Thoracic aorta (tissue), 2 donors: Measurements from ENCODE around the gene OR8A1. TPM values are rescaled to one million over a fixed set of nuclear protein-coding genes. Genes with fewer than 3 reads are reported as not detected.

Experiments used
- ATAC-seq: fragments of 150-250 bp; one replicate; pipeline ENCODE4 v1.8.0; 2017; ENCODE audit warnings: low read depth; ENCODE audit not compliant: insufficient number of reproducible peaks, low FRiP score
- DNase-seq: peaks from one replicate; pipeline ENCODE4 v3.0.0-alpha.2; 2020; ENCODE audit warnings: low spot score
- H3K27ac ChIP-seq, 2 donors: fragments of 200-600 bp; sonication (generic); 1 replicate in 1 of 2; 2 replicates in 1 of 2; pipeline ENCODE4 v1.5.1; 2016; ENCODE audit warnings: mild to moderate bottlenecking in 2 of 2, moderate library complexity in 2 of 2
- H3K27me3 ChIP-seq: fragments of 200-600 bp; sonication (generic); replicated peaks from 2 replicates; pipeline ENCODE4 v1.6.0; 2016; ENCODE audit warnings: mild to moderate bottlenecking; ENCODE audit not compliant: insufficient read depth
- H3K36me3 ChIP-seq: fragments of 200-600 bp; sonication (generic); one replicate; pipeline ENCODE4 v1.5.1; 2016
- H3K4me1 ChIP-seq, 2 donors: fragments of 200-600 bp; sonication (generic); 1 replicate in 1 of 2; 2 replicates in 1 of 2; pipeline versions ENCODE4 v1.5.1 to v1.6.0; 2016; ENCODE audit warnings: low read depth in 2 of 2, mild to moderate bottlenecking in 1 of 2; ENCODE audit not compliant: control insufficient read depth in 1 of 2
- H3K4me3 ChIP-seq: fragments of 200-600 bp; sonication (generic); 2 replicates; pipeline ENCODE4 v1.5.1; 2016; ENCODE audit warnings: mild to moderate bottlenecking
- H3K9me3 ChIP-seq: fragments of 200-600 bp; sonication (generic); 2 replicates; pipeline ENCODE4 v1.5.1; 2016
- total RNA-seq, 2 donors: library from RNA; depleted of rRNA; stranded (reverse); fragments of >200 nt; gene quantifications; one replicate each; pipeline versions ENCODE4 v1.1.0 to v1.2.3, GENCODE V29; 2016
- TF ChIP-seq, protein P1 (sequence below): fragments of 200-600 bp; sonication (generic); IDR thresholded peaks from one replicate; pipeline ENCODE4 v1.5.1; 2019; ENCODE audit warnings: antibody characterized with exemption

Gene OR8A1
- total RNA-seq, 2 donors from 2014 or later: 0.81 TPM; not detected in 1

GRCh38 chr11:124536520-124536919, 33.3 kb upstream of the OR8A1 start:
- TF ChIP-seq, protein P1, sequence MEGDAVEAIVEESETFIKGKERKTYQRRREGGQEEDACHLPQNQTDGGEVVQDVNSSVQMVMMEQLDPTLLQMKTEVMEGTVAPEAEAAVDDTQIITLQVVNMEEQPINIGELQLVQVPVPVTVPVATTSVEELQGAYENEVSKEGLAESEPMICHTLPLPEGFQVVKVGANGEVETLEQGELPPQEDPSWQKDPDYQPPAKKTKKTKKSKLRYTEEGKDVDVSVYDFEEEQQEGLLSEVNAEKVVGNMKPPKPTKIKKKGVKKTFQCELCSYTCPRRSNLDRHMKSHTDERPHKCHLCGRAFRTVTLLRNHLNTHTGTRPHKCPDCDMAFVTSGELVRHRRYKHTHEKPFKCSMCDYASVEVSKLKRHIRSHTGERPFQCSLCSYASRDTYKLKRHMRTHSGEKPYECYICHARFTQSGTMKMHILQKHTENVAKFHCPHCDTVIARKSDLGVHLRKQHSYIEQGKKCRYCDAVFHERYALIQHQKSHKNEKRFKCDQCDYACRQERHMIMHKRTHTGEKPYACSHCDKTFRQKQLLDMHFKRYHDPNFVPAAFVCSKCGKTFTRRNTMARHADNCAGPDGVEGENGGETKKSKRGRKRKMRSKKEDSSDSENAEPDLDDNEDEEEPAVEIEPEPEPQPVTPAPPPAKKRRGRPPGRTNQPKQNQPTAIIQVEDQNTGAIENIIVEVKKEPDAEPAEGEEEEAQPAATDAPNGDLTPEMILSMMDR: no peak
- no peaks in the 10 kb centered on the region for H3K36me3 ChIP-seq
- no peaks in the 10 kb centered on the region for H3K9me3 ChIP-seq
- no peaks in the 10 kb centered on the region for H3K27me3 ChIP-seq
- H3K4me3 ChIP-seq: no peak overlapping the region
- H3K27ac ChIP-seq: no peak overlapping the region
- no peak for ATAC-seq
- DNase-seq: no peak
- H3K4me1 ChIP-seq: no peaks in the 10 kb centered on the region

- DNase-seq (no peak), ATAC-seq (no peak)
- Histone ChIP-seq H3K9me3 (no peaks in the 10 kb centered on the region), H3K27me3 (no peaks in the 10 kb centered on the region), H3K4me1 (no peaks in the 10 kb centered on the region), H3K27ac (no peak overlapping the region), H3K36me3 (no peaks in the 10 kb centered on the region), H3K4me3 (no peak overlapping the region)
- TF ChIP-seq, protein P1: no peak
Measured at GRCh38 chr11:124538019-124538418, 31.8 kb upstream of the OR8A1 start.

GRCh38 chr11:124541204-124541603, 28.6 kb upstream of the OR8A1 start:
- DNase-seq: no peak
- Histone ChIP-seq H3K27ac (no peak overlapping the region), H3K36me3 (no peaks in the 10 kb centered on the region), H3K27me3 (no peaks in the 10 kb centered on the region), H3K9me3 (no peaks in the 10 kb centered on the region), H3K4me3 (no peak overlapping the region), H3K4me1 (no peaks in the 10 kb centered on the region)
- TF ChIP-seq, protein P1: no peak
- no peak for ATAC-seq

- Histone ChIP-seq H3K9me3 (no peaks in the 10 kb centered on the region), H3K4me1 (no peaks in the 10 kb centered on the region), H3K27ac (no peak overlapping the region), H3K27me3 (no peaks in the 10 kb centered on the region), H3K36me3 (no peaks in the 10 kb centered on the region), H3K4me3 (no peak overlapping the region)
- TF ChIP-seq, protein P1: no peak
- no peak for DNase-seq
- ATAC-seq: no peak
Measured at GRCh38 chr11:124543145-124543544, 26.7 kb upstream of the OR8A1 start.

DNA sequence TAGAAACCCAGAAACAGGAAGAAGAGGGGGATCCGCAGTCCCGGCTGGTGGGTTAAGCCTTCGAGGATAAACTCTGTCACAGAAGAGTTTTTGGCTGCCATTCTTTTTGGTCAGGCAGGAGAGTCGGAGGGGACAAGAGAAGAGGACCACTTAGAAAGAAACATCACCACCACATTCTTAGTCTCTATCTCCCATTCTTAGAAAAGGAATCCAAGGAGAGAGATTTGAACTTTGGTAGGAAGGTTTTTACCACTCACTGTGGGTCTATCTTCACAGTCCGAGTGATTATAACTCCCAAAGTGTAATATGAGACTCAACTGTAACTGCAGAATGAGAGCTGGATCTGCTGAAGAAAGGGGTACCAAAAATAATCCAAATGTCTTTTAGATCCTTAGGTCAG, 26.2 kb upstream of the OR8A1 start, which contains the start of gene OR8B12:
Gene OR8B12 (minus strand): TSS at position 101 of the 400 bp plus-strand sequence. CDS start 0 bp downstream, at position 101.
- no peak for DNase-seq
- H3K9me3 ChIP-seq: no peaks in the 10 kb centered on the region
- no peak within 1 kb of the TSS for H3K27ac ChIP-seq
- no peak for ATAC-seq
- H3K4me3 ChIP-seq: no peak within 1 kb of the TSS
- H3K36me3 ChIP-seq: no peaks in the 10 kb centered on the region
- TF ChIP-seq, protein P1: no peak
- H3K4me1 ChIP-seq: no peaks in the 10 kb centered on the region
- no peaks in the 10 kb centered on the region for H3K27me3 ChIP-seq
